ENCODE data around the gene RNF5. TPM values are rescaled to one million over a fixed set of nuclear protein-coding genes. Genes with fewer than 3 reads are reported as not detected.
"Not testable (repeated sequence)": the region's sequence is repeated elsewhere in the genome, so short reads cannot be mapped to it uniquely, and the experiment has no call there.

RNF5 gene
- polyA plus RNA-seq, 4 donors: 95.7 to 113 (median 106) TPM

DNA sequence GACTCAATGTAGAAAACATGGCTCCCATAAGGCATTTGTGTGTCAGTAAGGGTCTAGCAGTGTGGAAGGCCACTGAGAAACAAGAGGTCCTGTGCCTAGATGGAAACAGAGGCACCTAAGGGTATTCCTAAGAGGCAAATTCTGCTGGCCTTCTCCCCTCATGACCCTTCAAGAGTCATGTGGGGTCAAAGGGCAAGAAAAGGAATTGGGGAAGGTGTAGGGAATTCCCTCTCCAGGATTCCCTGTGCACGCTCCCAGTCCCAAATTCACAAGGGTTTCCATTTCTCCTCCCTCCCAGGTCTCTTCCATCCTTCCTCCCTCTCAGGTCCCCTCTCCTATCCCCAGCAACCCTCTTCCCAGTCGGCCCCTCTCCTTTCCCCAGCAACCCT, 2.9 kb upstream of the RNF5 start:
- no peak for DNase-seq (ENCODE audit: low read depth in 4 of 4, low spot score in 2 of 4)

DNA sequence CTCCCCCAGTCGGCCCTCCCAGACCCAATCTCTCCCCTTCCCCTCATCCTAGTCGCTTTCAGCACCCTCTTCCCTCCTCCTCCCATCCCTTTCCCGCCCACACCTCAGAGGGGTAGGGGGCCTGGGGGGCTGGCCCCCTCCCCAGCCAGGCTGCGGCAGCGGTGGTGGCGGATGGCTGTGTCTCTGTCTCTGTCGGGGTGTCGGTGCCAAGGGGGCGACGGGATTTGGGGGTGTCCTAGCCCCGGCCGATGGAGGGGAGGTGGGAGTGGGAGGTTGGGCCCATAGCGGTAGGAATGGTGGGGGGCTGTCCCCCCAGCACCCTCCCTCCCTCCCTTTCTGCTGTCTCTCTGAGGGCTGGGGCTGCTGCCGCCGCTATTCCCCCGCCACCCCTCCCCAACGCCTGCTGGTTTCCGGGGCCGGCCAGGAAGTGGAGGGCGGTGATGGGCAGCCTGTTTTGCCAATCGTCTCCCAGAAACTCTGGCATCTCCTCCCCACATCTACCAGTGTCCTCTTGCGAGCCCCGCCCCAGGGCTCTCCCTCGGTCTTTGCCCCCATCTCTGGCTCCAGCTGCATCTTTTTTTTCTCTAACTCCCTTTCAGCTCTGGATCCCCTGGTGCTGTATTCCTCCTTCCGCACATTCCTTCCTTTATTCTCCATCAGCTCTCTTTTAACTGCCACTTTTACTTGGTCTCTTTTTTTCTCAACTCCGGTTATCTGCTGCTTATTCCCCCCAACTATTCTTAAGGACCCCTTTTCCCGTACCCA, 2.3 kb upstream of the RNF5 start, which contains the start of gene AGPAT1:
Gene AGPAT1, minus strand, starts transcription at position 374 of the 765 bp plus-strand sequence. CDS start 4,588 bp downstream, outside the sequence.
- DNase-seq (ENCODE audit: low read depth in 4 of 4, low spot score in 2 of 4): peak; percentile 88 to 96 (median 94)

DNA sequence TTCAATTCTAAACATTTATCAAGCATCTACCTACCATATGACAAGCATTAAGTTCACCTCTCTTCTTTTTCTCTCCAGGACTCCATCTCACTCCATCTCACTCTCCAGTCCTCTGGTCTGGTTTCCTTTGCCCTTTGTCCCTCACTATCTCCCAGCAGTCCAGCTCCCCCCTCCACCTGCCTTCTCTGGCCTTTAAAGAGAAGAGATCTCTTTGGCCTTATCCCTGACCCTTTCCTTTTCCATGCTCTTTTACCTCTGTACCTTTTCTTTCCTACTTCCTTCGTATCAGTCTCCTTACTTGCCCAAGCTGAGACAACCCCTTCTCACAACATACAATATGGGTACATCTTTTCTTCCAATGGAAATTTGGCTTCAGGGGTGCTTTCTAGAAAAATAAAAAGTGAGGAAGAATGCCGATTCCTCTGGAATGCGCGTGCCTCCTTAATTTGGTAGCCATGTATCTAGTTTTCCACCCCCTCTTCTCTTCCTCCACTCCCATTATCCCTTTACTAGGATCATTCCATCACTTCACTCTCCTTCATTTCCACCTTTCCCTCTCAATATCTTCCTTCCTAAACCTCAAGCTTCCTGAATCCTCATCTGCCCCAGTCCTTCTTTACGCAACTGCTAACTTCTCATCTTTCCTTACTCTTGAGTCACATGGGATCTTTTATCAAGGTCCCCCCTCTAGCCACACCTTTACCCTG, 1.6 kb upstream of the RNF5 start:
- no peak for DNase-seq (ENCODE audit: low read depth in 4 of 4, low spot score in 2 of 4)

DNA sequence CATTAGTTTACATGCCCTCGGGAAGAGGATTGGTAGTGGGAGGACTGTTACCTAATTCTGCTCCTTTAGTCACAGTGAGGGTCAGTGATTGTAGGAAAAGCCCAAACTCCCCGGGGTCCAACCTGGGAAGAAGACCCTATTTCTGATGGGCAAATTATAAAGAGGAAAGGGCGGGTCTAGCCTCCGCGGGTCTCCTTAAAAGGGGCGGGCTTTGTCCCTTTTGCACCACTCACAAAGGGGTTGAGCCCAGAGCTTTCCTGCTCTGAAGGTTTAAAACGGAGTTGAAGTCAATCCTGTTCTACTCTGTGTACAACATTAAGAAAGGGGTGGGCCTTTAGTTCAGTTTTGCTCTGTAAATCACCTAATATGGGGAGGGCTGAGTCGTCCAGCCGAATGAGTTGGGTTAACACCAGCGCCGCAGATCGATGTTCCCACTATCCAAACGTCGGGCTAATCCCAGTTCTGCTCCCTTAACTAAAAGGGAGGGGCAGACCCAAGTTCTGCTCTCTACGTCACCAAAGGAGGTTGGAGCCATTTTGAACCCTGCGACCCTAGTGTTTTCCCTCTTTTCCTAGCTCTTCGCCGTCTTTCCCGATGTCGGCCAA, 920 bp upstream of the RNF5 start:
- DNase-seq (ENCODE audit: low read depth in 4 of 4, low spot score in 2 of 4): no peak

DNA sequence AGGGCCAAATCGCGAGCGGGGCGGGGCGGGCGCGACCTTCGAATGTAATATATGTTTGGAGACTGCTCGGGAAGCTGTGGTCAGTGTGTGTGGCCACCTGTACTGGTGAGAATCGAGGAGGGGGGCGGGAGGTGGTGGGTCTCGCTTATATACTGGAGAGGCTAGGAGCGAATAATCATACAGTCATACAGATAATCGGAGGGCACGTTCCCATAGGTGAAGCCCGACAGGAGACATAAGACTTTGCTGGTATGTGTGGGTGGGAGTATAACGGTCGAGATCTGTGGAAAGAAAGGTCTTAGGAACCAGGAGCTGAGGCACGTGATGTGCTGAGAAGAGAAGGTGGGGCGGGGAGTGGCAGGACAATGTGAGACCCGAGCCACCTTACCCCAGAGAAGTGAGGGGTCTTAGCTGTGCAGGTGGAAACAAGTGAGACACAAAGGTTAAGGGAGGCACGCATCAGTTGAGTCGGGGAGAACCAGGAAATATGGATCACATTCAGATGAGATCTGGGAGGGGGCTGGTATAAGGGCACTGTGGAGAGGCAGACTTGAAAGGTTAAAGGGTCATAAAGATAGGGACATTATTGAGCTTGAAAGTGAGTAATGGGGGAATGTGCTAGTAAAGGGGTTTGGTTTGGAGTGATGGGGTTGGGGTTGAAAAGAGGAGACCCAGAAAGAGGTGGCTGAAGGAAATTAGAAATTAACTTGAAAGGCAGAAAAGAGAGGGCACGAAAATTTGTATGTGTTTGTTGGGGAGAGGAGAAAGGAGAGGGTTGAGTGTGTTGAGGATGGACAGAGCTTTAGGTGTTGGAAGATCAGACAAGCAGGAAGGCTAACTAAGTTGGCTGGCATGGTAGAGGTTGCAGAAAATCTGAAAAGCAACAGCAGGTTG, 589 bp downstream of the RNF5 start:
- no peak for DNase-seq (ENCODE audit: low read depth in 4 of 4, low spot score in 2 of 4)

DNA sequence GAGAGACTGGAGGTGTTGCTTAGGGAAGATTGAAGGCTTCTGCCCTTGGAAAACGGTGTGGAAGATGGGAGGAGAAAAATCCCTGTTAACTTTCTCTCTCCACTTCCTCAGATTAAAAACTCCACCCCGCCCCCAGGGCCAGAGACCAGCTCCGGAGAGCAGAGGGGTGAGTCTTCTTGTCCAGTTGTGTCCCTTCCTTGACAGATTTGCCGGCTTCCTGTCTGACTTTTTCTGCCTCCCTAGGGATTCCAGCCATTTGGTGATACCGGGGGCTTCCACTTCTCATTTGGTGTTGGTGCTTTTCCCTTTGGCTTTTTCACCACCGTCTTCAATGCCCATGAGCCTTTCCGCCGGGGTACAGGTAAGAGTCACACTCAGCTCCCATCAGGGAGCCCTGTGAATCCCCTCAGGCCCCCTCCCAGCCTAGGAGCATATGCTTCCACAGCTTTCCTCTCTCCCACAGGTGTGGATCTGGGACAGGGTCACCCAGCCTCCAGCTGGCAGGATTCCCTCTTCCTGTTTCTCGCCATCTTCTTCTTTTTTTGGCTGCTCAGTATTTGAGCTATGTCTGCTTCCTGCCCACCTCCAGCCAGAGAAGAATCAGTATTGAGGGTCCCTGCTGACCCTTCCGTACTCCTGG, 1.7 kb downstream of the RNF5 start:
- no peak for DNase-seq (ENCODE audit: low read depth in 4 of 4, low spot score in 2 of 4)

DNA sequence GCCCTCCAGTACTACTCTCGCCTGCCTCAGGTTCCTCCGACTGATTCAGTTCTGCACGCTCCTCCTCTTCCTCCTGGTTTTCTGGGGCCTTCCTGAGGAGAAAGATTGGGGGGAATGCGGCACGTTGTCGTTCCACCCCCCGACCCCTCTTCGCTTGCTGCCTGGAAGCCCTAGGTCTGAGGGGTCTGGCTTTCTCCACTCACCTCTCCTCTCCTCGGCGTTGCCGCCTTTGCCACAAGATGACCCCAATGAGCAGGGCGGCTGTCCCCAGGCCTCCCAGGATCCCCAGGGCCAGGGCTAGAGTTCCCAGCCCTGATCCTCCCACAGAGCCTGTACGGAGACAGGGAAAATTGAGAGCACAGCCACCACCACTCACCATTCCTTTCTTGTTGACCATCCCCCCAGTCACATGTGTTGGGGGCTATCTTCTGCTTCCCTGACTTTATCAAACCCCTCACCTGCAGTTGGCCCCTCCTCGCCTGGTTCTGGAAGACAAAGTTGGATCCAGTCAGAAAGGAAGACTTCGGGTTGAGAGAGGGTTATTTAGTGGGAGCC, 3.0 kb downstream of the RNF5 start:
- DNase-seq (ENCODE audit: low read depth in 4 of 4, low spot score in 2 of 4): no peak

DNA sequence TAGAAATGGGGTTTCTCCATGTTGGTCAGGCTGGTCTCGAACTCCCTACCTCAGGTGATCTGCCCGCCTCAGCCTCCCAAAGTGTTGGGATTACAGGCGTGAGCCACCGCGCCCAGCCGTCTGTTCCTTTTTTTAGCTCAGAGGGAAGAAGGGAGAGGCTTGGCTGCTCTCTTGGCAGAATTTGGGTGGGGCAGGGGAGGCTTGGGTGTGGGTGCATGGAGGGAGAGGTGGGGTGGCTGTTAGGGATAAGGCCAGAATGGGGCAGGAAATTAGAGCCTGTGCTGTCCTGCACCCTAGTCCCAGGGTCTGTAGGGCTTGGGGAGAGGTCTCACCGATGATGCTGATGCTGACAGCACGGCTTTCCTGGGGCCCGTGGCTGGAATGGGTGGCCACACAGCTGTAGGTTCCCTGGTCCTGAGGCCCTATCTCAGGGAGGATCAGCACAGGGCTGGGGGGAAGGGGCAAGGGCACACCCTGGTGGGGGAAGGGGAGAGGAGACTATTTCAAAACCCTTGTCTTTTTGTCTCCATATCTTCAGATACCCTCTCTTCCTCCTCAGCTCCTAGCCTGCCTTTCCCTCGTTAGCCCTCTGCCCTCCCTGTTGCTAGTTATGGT, 3.8 kb downstream of the RNF5 start:
- DNase-seq (ENCODE audit: low read depth in 4 of 4, low spot score in 2 of 4): no peak

DNA sequence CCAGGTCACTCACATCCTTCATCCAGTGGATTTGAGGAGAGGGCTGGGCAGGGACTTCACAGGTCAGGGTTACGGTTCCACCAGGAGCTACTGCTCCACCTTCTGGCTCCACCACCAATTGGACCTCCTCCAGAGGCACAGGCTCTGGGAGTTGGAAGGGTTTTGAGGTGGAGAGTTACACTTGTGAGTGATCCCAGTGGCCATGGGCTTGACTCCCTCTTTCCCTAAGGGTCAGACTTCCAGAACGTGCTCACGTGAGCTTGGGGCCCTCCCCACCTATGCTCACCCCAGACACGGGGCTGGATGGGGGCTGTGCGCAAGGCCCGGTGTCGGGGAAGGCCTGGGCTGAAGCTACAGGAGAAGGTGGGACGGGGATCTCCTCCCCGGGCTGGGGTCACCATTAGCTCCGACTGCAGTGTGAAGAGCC, 4.4 kb downstream of the RNF5 start:
- no peak for DNase-seq (ENCODE audit: low read depth in 4 of 4, low spot score in 2 of 4)

DNA sequence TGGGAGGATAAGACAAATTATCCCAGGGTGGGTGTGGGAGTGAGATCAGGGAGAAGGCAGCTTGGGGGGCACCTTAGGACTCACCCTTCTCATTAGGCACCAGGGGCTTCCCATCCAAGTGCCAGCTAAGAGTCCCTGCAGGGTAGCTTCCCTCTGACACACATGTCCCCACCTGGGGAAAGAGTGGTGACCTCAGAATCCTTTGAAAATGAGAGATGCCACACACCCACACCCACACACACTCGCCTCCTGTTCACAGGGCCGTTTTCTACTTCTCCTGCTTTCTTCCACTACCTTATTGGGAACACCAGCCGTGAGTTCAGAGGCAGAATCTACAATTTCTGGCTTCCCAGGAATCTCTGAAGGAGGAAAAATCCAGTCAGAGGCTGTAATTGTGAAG, 4.8 kb downstream of the RNF5 start:
- DNase-seq (ENCODE audit: low read depth in 4 of 4, low spot score in 2 of 4): no peak

DNA sequence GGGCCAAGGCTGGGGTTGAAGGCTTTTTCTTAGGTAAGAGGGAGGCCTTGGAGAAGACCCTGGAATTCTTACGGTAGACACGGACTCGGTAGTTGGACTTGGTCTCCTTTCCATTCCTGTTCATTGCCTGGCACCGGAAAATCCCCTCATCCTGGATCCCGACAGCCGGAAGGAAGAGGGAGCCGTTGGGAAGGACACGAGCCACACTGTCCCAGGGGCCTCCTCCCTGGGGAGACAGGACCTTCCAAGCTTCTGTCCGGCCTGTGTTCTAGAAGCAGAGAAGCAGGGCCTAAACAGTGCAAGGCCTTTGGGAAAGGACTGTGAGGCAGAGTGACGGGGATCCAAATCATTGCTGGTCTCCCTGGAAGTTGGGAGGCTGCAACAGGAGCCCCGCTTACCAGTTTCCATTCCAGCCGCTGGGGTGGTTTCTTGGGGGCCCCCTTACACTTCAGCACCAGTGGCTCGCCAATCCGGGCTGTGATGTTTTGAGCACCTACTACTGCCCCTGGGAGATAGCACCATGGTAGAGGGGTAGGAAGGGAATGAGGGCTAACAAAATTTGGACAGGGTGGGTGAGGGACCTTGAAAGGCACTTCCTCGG, 5.4 kb downstream of the RNF5 start:
- no peak for DNase-seq (ENCODE audit: low read depth in 4 of 4, low spot score in 2 of 4)

DNA sequence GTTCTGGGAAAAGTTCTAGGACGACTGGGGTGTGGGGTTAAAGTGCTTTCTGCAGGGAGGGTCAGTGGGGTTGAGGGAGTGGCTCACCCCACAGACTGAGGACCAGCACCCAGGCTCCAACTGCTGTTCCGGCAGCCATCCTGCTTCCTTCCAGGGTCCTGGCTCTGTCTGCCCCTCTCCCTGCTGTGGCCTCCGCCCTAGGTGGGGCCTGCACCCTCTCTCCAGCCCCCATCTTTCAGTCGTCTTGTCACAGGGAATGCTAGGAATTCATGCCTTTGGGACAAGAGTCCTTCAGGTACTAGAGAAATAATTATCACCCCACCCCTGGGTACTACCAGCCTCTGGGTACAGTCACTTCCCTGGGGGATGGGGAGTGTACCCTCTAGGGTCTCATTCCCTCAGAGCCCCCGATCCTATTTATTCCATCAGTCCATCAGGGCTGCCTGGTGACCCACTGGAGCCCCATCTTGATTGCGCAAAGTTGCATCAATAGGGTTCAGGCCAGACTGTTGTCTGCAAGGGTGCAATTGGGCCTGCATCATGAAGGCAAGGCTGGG, 6.0 kb downstream of the RNF5 start, which contains the start of gene AGER:
Gene AGER, minus strand, starts transcription at position 170 of the 557 bp plus-strand sequence. Its CDS starts 31 bp downstream, at position 139.
- DNase-seq (ENCODE audit: low read depth in 4 of 4, low spot score in 2 of 4): no peak

DNA sequence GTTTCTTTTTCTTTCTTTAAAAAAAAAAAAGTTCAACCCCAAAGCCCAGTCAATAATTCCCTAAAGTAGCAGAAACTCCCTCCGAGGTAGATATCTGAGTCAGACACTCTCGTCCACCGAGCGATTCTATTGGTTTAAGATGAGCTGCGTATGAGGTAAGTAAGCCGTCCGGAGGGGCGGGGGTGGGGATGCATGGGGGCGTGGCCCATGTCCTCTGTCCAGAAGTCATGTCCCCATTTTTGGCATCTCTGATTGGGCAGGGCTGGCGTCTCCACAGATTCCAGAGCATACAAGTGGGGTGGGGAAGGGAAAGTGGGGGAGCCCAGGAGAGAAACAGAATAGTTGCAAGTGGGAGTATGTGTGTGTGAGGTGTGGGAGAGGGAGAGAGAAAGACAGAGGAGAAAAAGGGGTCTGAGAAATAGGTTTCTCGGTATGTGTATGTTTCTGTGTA, 7.5 kb downstream of the RNF5 start:
- DNase-seq (ENCODE audit: low read depth in 4 of 4, low spot score in 2 of 4): not testable (repeated sequence)

DNA sequence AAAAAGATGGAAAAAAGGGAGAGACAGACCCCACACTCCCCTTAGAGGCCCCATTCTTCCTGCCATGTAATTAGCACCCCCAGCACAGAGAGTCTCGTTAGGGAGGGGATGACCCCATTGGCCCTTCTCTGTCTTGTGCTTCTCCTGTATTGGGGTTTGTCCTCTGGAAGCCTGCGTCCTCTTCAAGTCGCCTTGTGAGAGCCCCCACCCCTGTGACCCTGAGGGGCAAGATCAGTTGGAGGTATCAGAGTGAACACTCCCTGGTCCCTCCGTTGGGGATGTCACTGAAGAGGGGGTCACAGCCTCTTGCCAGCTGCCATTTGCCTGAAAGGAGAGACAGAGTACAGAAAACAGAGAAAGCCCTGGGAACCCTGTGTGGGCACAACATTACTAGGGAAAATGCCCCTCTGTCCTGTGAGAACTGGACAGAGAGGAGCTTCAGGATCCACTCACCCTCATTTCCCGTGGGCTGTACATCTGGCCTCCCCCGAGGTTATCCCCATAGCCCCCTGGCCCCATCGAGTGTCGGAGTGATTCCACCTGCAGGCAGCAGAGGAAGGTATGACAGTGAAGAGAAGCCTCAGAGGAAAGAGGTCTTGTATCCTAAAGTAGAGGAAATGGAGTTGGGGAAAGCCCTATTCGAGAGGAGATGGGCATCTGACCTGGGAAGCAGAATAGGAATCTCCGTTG, 8.1 kb downstream of the RNF5 start:
- DNase-seq (ENCODE audit: low read depth in 4 of 4, low spot score in 2 of 4): not testable (repeated sequence)

DNA sequence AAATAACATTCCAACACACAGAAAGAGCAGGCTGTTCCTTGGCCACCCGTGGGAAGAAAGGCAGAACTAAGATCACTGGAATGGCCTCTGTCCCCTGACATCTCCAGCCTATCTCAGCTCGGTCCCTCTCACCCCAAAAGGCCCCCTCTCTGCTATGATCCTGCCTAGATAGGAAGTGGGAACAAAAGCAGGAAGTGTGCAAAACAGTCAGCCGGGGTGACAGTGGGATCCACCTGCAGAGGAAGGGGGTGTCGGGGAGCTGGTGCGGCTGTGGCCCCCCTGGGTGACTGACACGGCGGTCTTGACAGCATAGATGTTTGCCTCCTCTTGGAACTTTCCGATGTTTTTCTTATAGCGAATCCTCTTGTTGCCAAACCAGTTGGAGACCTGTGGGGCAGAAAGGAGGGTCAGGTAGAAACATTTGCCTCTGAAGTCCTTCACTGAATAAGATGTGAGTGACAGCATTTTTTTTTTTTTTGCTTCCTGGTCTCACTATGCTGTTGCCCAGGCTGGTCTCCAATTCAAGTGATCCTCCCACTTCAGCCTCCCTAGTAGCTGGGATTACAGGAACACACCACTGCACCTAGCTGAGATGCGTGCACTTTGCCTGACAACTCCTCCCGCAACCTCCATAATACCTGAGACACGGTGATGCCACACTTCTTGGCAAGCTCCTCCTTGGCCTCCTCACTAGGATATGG, 9.0 kb downstream of the RNF5 start:
- no peak for DNase-seq (ENCODE audit: low read depth in 4 of 4, low spot score in 2 of 4)

DNA sequence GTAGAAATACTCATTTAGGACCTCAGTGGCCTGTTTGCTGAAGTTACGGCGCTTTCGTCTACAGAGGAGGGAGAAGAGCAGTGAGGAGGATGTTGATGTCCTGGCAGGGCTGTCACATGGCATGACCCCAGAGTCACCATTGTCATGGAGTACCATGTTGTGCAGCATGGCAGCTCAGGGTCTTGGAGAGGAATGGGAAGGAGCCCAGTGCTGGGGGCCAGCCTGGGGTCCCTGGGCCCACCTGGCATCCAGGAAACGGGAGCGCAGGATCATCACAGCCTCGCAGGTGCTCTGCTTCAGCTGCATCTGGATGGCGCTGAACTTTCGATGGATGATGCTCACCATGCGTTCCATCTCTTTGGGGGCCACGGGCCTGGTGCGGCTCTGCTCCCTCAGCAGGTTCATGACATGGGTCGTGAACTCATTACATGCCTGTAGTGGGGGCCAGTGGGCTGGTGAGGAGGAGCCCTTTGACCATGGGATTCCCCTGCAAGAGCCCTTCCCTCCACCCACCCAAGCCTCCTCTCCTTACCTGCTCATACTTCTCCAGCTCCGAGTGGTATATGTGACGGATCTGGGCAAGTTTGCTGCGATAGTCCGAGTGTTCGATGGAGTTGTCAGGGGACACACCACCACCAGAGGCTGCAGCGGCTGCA, 9.6 kb downstream of the RNF5 start:
- not testable (repeated sequence) for DNase-seq (ENCODE audit: low read depth in 4 of 4, low spot score in 2 of 4)

Data from left renal cortex interstitium (tissue), 4 donors.